CD4-positive, CD25-positive, alpha-beta regulatory T cell (primary cell): ENCODE measurements around the gene MANF. TPM values are rescaled to one million over a fixed set of nuclear protein-coding genes. Genes with fewer than 3 reads are reported as not detected.

Experiments
- ATAC-seq, 2 donors: fragments of 150-1000 bp; cut with Tn5 transposase; one replicate each; pipeline ENCODE4 v1.10.0; 2021; ENCODE audit warnings: low read depth in 2 of 2, moderate number of reproducible peaks in 2 of 2, moderate library complexity in 1 of 2
- DNase-seq, 3 donors: peaks; one replicate each; pipeline versions ENCODE4 v3.0.0 to v3.0.0-alpha.2; 2012 to 2022; ENCODE audit warnings: mixed read lengths in 1 of 3
- H3K27ac ChIP-seq: one replicate; pipeline ENCODE4 v1.7.0; 2013; ENCODE audit warnings: mild to moderate bottlenecking, low read length; ENCODE audit not compliant: insufficient read depth, poor library complexity, severe bottlenecking
- H3K27me3 ChIP-seq: one replicate; pipeline ENCODE4 v1.7.0; 2013; ENCODE audit warnings: low read length; ENCODE audit not compliant: control insufficient read depth, insufficient read depth
- H3K36me3 ChIP-seq: one replicate; pipeline ENCODE4 v1.7.0; 2013; ENCODE audit warnings: mild to moderate bottlenecking, low read length, moderate library complexity; ENCODE audit not compliant: control insufficient read depth, insufficient read depth
- H3K4me1 ChIP-seq: 2 replicates; pipeline ENCODE4 v1.7.0; 2013; ENCODE audit warnings: mild to moderate bottlenecking, low read length; ENCODE audit not compliant: insufficient read depth, control insufficient read depth, poor library complexity, severe bottlenecking
- H3K4me3 ChIP-seq: one replicate; pipeline ENCODE4 v1.7.0; 2013; ENCODE audit warnings: low read depth, mild to moderate bottlenecking, low read length, moderate library complexity
- H3K9me3 ChIP-seq, 2 experiments: 1 replicate in 1 of 2; 2 replicates in 1 of 2; pipeline ENCODE4 v1.7.0; 2013; ENCODE audit warnings: low read length in 2 of 2, mild to moderate bottlenecking in 1 of 2, moderate library complexity in 1 of 2; ENCODE audit not compliant: control insufficient read depth in 2 of 2
- H3K27ac Mint-ChIP-seq, 3 donors: one replicate each; pipeline ENCODE4 v1.8.0; 2020 to 2022; ENCODE audit warnings: mild to moderate bottlenecking in 3 of 3, mixed read lengths in 3 of 3, moderate library complexity in 2 of 3
- H3K27me3 Mint-ChIP-seq: one replicate; pipeline ENCODE4 v1.8.0; 2022; ENCODE audit warnings: mild to moderate bottlenecking, mixed read lengths
- H3K36me3 Mint-ChIP-seq: one replicate; pipeline ENCODE4 v1.8.0; 2020; ENCODE audit warnings: mixed read lengths
- H3K4me1 Mint-ChIP-seq, 4 donors: one replicate each; pipeline ENCODE4 v1.8.0; 2020 to 2022; ENCODE audit warnings: mixed read lengths in 4 of 4, mild to moderate bottlenecking in 1 of 4
- H3K4me3 Mint-ChIP-seq, 4 donors: one replicate each; pipeline ENCODE4 v1.8.0; 2020 to 2022; ENCODE audit warnings: mild to moderate bottlenecking in 4 of 4, mixed read lengths in 4 of 4, moderate library complexity in 3 of 4
- H3K9me3 Mint-ChIP-seq, 7 donors: one replicate each; pipeline ENCODE4 v1.8.0; 2020 to 2022; ENCODE audit warnings: mixed read lengths in 7 of 7, mild to moderate bottlenecking in 3 of 7, moderate library complexity in 2 of 7
- polyA plus RNA-seq, 4 donors: library from polyadenylated mRNA; unstranded; fragments of 300-500 nt; fragmentation: Illumina TruSeq; gene quantifications; one replicate each; pipeline ENCODE4 v1.2.3, GENCODE V29; 2021
- total RNA-seq: library from RNA; stranded (reverse); gene quantifications from one replicate; pipeline ENCODE4 v1.2.3, GENCODE V29; 2022

Gene MANF
- total and polyA plus RNA-seq, 5 donors from 2014 or later = 33.9 to 55.4 (median 43.5) TPM

DNA sequence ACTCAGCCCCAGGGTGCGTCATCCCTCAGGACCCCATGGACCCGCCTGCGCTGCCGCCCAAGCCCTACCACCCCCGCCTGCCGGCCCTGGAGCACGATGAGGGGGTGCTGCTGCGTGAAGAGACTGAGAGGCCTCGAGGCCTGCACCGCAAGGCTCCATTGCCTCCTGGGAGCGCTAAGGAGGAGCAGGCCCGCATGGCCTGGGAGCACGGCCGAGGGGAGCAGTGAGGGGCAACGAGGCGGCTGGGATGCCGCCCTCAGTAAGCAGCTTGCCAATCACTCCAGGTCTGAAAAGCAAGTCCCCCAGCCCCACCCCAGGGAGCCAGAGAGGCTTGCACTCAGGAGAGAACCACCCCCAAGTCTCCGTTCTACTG is 3.8 kb upstream of the MANF start:
- Mint-ChIP-seq H3K4me1 (peaks cover 11 to 39% (median 19%) of the 10 kb centered on the region in 4 donors), H3K4me3 (peak overlapping the region in 2 of 4 donors; percentile 1 to 19), H3K27ac (no peak overlapping the region), H3K9me3 (no peaks in the 10 kb centered on the region), H3K27me3 (no peaks in the 10 kb centered on the region), H3K36me3 (no peaks in the 10 kb centered on the region)
- Histone ChIP-seq H3K4me1 (peaks cover 25% of the 10 kb centered on the region), H3K27me3 (no peaks in the 10 kb centered on the region), H3K9me3 (no peaks in the 10 kb centered on the region), H3K4me3 (no peak overlapping the region), H3K27ac (no peak overlapping the region), H3K36me3 (no peaks in the 10 kb centered on the region)
- ATAC-seq (no peak), DNase-seq (no peak)

DNA sequence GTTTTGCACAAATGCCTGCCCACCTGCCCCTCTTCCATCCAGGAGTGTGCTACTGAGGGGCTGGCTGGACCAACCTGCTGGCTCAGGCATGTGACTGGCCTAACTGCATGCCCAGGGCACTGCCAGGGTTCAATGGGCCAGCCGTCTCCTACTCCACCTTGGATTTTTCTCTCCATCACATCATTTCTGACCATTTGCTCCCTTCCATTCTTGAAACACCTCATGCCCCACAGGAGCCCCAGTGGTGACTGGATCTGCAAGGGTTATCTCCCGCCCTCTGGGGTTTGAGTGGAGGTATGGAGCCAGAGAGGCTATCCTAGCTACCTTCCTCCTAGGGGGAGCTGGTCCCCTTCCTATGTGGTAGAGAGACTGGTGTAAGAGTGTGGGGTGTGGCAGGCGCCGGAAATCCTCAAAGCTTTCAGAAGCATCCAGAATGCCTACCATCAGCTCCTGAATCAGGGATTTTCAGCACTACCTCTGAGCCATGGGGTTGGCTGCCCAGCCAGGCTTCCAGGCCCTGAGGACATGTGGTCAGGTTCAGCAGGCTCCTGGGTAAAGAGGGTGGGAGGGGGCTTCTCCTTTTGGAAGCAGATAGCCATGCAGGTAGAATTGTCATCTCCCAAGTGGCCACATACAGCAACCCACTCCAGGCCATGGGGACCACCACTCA is 2.9 kb upstream of the MANF start:
- H3K4me1 Mint-ChIP-seq = peaks cover 16 to 47% (median 23%) of the 10 kb centered on the region in 4 donors
- DNase-seq = no peak

DNA sequence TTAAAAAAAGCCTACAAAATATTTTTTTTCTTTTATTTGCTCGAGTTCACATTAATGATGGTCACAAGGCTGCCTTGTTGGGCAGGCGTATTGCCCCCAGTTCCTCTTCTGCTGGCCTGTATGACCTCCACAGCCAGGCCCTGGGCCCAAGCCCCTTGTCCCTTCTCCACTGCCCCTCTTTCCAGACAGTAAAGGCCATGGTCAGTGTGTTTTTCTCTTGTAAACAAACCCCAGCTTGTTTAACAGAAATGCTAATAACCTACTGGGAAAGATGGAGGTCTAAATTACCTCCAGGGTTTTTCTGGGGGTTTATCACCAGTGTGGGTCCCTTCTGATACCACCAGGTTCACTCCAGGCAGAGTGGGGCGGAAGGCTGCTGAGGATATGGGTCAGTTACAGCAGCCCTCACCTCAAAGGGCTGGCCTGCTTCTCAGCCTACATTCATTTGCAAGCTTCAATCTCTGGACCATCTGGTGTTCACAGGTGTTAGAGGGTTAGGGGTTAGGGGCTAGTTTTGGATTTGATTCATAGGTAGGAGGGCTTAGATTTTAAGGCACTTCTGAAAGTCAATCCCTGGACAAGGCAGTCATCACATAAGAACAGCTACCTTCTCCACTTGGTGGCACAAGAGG is 2.0 kb upstream of the MANF start:
- H3K36me3 Mint-ChIP-seq = peaks cover 6% of the 10 kb centered on the region
- peak overlapping the region; percentile 56 to 99 (median 76) for H3K4me3 Mint-ChIP-seq
- peak overlapping the region; percentile 88 for H3K27ac ChIP-seq
- ATAC-seq (no peak), DNase-seq (no peak)
- H3K4me3 ChIP-seq = no peak overlapping the region
- peaks cover 32% of the 10 kb centered on the region for H3K4me1 ChIP-seq
- H3K9me3 ChIP-seq = no peaks in the 10 kb centered on the region
- H3K27ac Mint-ChIP-seq = peak overlapping the region in 2 of 3 donors; percentile 66 to 99
- no peaks in the 10 kb centered on the region for H3K27me3 Mint-ChIP-seq
- H3K9me3 Mint-ChIP-seq = no peaks in the 10 kb centered on the region
- no peaks in the 10 kb centered on the region for H3K27me3 ChIP-seq
- peaks cover 16 to 53% (median 29%) of the 10 kb centered on the region in 4 donors for H3K4me1 Mint-ChIP-seq
- peaks cover 7% of the 10 kb centered on the region for H3K36me3 ChIP-seq

More for the DNA sequence above, 2.9 kb upstream of the MANF start:
- no peak overlapping the region for H3K4me3 ChIP-seq
- Mint-ChIP-seq H3K27me3 (no peaks in the 10 kb centered on the region), H3K27ac (peak overlapping the region in 1 of 3 donors; percentile 20), H3K36me3 (no peaks in the 10 kb centered on the region), H3K9me3 (no peaks in the 10 kb centered on the region), H3K4me3 (peak overlapping the region in 1 of 4 donors; percentile 89)
- H3K36me3 ChIP-seq = no peaks in the 10 kb centered on the region
- H3K27ac ChIP-seq = no peak overlapping the region
- no peak for ATAC-seq
- no peaks in the 10 kb centered on the region for H3K27me3 ChIP-seq
- peaks cover 32% of the 10 kb centered on the region for H3K4me1 ChIP-seq
- no peaks in the 10 kb centered on the region for H3K9me3 ChIP-seq

DNA sequence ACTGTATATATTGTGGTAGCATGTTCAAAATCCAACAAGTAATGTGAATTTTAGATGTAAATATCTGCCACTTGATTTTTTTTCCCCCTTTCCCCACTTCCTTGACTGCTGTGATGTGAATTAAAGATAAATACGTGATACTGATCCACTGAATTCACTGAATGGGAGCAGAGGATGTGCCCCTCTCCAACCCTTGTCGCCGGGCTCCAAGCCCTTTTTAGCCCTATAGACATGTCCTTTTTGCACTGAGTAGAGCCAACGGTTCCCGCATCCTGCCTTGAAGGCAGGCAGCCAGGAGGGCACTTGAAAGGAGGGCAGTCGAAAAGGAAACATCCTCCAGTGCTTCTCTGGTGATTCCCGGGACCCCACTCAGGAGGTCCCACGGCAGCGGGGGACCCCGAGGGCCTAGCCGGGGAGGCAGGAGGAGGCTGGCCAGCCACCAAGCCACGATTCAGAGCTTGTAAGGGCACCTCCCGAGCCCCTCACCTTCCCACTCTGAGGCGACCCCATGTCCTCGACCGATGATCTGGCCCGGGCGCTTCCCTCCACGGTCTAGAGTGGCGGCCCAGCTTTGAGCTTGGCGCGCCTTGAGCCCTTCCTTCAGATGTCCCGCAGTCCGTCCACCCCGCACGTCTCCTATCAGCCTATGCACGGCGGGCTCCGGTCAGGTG is 901 bp upstream of the MANF start:
- H3K27me3 ChIP-seq = no peaks in the 10 kb centered on the region
- no peaks in the 10 kb centered on the region for H3K9me3 ChIP-seq
- H3K36me3 ChIP-seq = peaks cover 16% of the 10 kb centered on the region
- H3K27ac ChIP-seq = peak overlapping the region; percentile 88
- H3K4me3 ChIP-seq = peak overlapping the region; percentile 75
- Mint-ChIP-seq H3K4me3 (peak overlapping the region; percentile 96 to 99 (median 99)), H3K27ac (peak overlapping the region; percentile 98 to 99 (median 98)), H3K27me3 (no peaks in the 10 kb centered on the region), H3K36me3 (peaks cover 6% of the 10 kb centered on the region), H3K4me1 (peaks cover 16 to 56% (median 33%) of the 10 kb centered on the region in 4 donors), H3K9me3 (no peaks in the 10 kb centered on the region)
- peaks cover 38% of the 10 kb centered on the region for H3K4me1 ChIP-seq
- no peak for ATAC-seq
- DNase-seq = peak in 1 of 3 donors; percentile 59

DNA sequence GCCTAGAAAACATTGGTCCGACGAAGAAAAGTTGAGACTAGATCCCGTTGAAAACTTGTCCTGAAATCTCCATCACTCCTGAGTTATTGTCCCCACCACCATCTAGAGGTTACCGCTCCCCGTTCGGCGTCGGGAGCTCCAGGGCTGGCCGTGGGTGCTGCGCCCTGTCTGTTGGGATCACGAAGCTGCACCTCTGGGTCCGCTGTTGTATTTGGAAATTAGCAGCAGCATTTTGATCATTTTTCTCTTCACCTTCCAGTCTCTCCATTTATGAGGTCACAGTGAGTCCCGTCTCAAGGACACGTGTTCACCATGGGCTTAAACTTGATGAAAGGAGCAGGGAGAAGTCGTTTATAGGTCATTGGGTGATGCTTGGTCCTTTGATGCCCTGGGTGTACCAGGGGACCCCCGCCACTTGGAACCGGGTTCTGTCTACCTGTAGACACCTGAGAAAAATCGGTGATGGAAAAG is 565 bp downstream of the MANF start:
- H3K36me3 ChIP-seq = peaks cover 16% of the 10 kb centered on the region
- no peaks in the 10 kb centered on the region for H3K27me3 ChIP-seq
- H3K36me3 Mint-ChIP-seq = peaks cover 6% of the 10 kb centered on the region
- H3K4me3 ChIP-seq = peak overlapping the region; percentile 82
- H3K9me3 ChIP-seq = no peaks in the 10 kb centered on the region
- peaks cover 16 to 67% (median 38%) of the 10 kb centered on the region in 4 donors for H3K4me1 Mint-ChIP-seq
- H3K27me3 Mint-ChIP-seq = peaks cover 2% of the 10 kb centered on the region
- DNase-seq = no peak
- no peak for ATAC-seq
- peak overlapping the region; percentile 88 for H3K27ac ChIP-seq
- H3K4me3 Mint-ChIP-seq = peak overlapping the region; percentile 92 to 99 (median 98)
- H3K9me3 Mint-ChIP-seq = no peaks in the 10 kb centered on the region
- peaks cover 50% of the 10 kb centered on the region for H3K4me1 ChIP-seq
- peak overlapping the region; percentile 88 to 99 (median 90) for H3K27ac Mint-ChIP-seq

DNA sequence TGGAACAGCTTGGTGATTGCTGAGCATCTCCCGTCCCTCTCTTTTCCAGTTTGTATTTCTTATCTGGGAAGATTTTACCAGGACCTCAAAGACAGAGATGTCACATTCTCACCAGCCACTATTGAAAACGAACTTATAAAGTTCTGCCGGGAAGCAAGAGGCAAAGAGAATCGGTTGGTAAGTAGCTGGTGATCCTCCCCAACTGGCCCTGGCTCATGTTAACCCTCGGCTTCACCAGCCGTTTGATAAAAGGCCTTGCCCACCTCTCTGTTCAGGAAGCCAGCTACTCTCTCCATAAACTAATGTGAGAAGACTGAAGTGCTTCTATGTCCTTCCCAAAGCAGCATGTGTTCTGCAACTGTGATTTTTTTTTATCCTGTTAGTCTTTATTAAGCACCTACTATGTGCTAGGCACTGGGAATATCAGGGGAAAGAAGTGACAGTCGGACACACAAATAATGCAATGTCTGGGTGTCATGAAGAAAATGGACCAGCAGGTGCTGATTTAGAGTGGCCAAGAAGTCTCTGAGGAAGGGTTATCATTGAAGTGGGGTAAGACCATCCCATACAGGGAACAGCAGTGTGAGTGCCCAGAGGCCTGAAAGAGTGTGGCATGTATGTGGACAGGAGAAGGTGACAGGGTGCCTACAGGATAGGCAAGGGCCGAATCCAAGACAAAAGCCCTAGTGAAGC is 1.2 kb downstream of the MANF start:
- Mint-ChIP-seq H3K27me3 (peaks cover 4% of the 10 kb centered on the region), H3K36me3 (peaks cover 6% of the 10 kb centered on the region), H3K4me3 (peak overlapping the region; percentile 92 to 99 (median 98)), H3K4me1 (peaks cover 16 to 71% (median 38%) of the 10 kb centered on the region in 4 donors), H3K27ac (peak overlapping the region; percentile 88 to 99 (median 90)), H3K9me3 (no peaks in the 10 kb centered on the region)
- DNase-seq = no peak
- Histone ChIP-seq H3K4me1 (peaks cover 52% of the 10 kb centered on the region), H3K4me3 (peak overlapping the region; percentile 82), H3K27ac (peak overlapping the region; percentile 88), H3K27me3 (no peaks in the 10 kb centered on the region), H3K9me3 (no peaks in the 10 kb centered on the region), H3K36me3 (peaks cover 16% of the 10 kb centered on the region)
- no peak for ATAC-seq

DNA sequence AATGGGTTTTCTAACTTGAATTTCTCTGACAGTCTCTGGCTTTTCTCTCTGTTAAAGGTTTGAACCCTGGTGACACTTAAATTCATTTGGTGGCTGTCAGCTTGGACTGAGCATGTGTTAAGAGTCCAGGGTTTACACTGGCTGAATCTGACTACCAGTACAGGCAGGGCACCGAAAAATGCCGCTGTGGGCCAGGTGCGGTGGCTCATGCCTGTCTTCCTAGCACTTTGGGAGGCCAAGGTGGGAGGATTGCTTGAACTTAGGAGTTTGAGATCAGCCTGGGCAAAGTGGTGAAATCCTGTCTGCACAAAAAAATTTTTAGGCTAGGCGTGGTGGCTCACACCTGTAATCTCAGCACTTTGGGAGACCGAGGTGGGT is 1.8 kb downstream of the MANF start:
- peaks cover 4% of the 10 kb centered on the region for H3K27me3 Mint-ChIP-seq
- Histone ChIP-seq H3K27me3 (no peaks in the 10 kb centered on the region), H3K4me3 (peak overlapping the region; percentile 82), H3K9me3 (no peaks in the 10 kb centered on the region), H3K27ac (peak overlapping the region; percentile 88), H3K36me3 (peaks cover 16% of the 10 kb centered on the region), H3K4me1 (peaks cover 53% of the 10 kb centered on the region)
- ATAC-seq (no peak), DNase-seq (no peak)
- peaks cover 16 to 73% (median 38%) of the 10 kb centered on the region in 4 donors for H3K4me1 Mint-ChIP-seq
- H3K36me3 Mint-ChIP-seq = peaks cover 6% of the 10 kb centered on the region
- H3K27ac Mint-ChIP-seq = peak overlapping the region in 2 of 3 donors; percentile 88 to 99
- peak overlapping the region; percentile 92 to 99 (median 98) for H3K4me3 Mint-ChIP-seq
- no peaks in the 10 kb centered on the region for H3K9me3 Mint-ChIP-seq
